WTC11 (cell line): ENCODE results near the gene PDXP. TPM values are rescaled to one million over a fixed set of nuclear protein-coding genes. Genes with fewer than 3 reads are reported as not detected.

Source experiments
- ATAC-seq: fragments of 200-7000 bp; cut with Tn5 transposase; 2 replicates; pipeline ENCODE4 v1.10.0; 2021; ENCODE audit warnings: mild to moderate bottlenecking, moderate library complexity
- CTCF ChIA-PET: fragments of 300-600 bp; sonication (Branson Sonifier 250); formaldehyde crosslinking; loops from one replicate; lab custom pipeline; 2021; ENCODE audit warnings: antibody characterized with exemption; lab: Charles Lee
- POLR2A ChIA-PET: fragments of 350-600 bp; sonication (Branson Sonifier 250); formaldehyde crosslinking; loops from one replicate; lab custom pipeline; 2021; ENCODE audit warnings: antibody characterized with exemption; lab: Charles Lee
- DNase-seq: peaks from one replicate; pipeline ENCODE4 v3.0.0; 2021; ENCODE audit warnings: low spot score
- H3K27ac Mint-ChIP-seq: 2 replicates; pipeline ENCODE4 v1.8.0; 2021; ENCODE audit warnings: mixed read lengths
- H3K27me3 Mint-ChIP-seq: 2 replicates; pipeline ENCODE4 v1.8.0; 2021; ENCODE audit warnings: low read depth, mild to moderate bottlenecking, moderate library complexity, mixed read lengths
- H3K36me3 Mint-ChIP-seq: 2 replicates; pipeline ENCODE4 v1.8.0; 2021; ENCODE audit warnings: mixed read lengths
- H3K4me1 Mint-ChIP-seq: 2 replicates; pipeline ENCODE4 v1.8.0; 2022; ENCODE audit warnings: mixed read lengths
- H3K4me3 Mint-ChIP-seq: 2 replicates; pipeline ENCODE4 v1.8.0; 2021; ENCODE audit warnings: mild to moderate bottlenecking, moderate library complexity, mixed read lengths
- H3K9me3 Mint-ChIP-seq: 2 replicates; pipeline ENCODE4 v1.8.0; 2021; ENCODE audit warnings: mixed read lengths
- ARID4B ChIP-seq: sonication (generic); formaldehyde crosslinking; IDR thresholded peaks from 2 replicates; pipeline ENCODE4 v1.8.0; 2023; ENCODE audit warnings: missing genetic modification reagents, mild to moderate bottlenecking, borderline replicate concordance
- CDX4 ChIP-seq: fragments of 250-450 bp; sonication (Bioruptor Pico); IDR thresholded peaks from 2 replicates; pipeline ENCODE4 v1.9.0; 2021; ENCODE audit warnings: moderate library complexity, mild to moderate bottlenecking, inconsistent platforms, borderline replicate concordance
- ERG ChIP-seq: fragments of 250-450 bp; sonication (Bioruptor Pico); IDR thresholded peaks from 2 replicates; pipeline ENCODE4 v1.8.0; 2021; ENCODE audit warnings: mild to moderate bottlenecking
- ESRRA ChIP-seq: sonication (generic); formaldehyde crosslinking; IDR thresholded peaks from 2 replicates; pipeline ENCODE4 v1.8.1; 2022; ENCODE audit warnings: mild to moderate bottlenecking, missing genetic modification reagents, borderline replicate concordance
- ETV6 ChIP-seq: sonication (generic); formaldehyde crosslinking; IDR thresholded peaks from 2 replicates; pipeline ENCODE4 v1.8.1; 2022; ENCODE audit warnings: mild to moderate bottlenecking, missing genetic modification reagents
- FOXP1 ChIP-seq: sonication (generic); formaldehyde crosslinking; IDR thresholded peaks from 2 replicates; pipeline ENCODE4 v1.8.0; 2022; ENCODE audit warnings: missing genetic modification reagents, mild to moderate bottlenecking, moderate library complexity, borderline replicate concordance
- GTF2I ChIP-seq: fragments of 250-450 bp; sonication (Bioruptor Pico); conservative IDR thresholded peaks from 2 replicates; pipeline ENCODE4 v1.4.0; 2021; ENCODE audit warnings: mild to moderate bottlenecking
- JAZF1 ChIP-seq: fragments of 250-450 bp; sonication (Bioruptor Pico); IDR thresholded peaks from 2 replicates; pipeline ENCODE4 v1.9.0; 2021; ENCODE audit warnings: moderate library complexity, mild to moderate bottlenecking, inconsistent platforms
- NR1H2 ChIP-seq: sonication (generic); formaldehyde crosslinking; IDR thresholded peaks from 2 replicates; pipeline ENCODE4 v1.9.0; 2021; ENCODE audit warnings: mild to moderate bottlenecking, moderate library complexity, missing genetic modification reagents
- SOX15 ChIP-seq: fragments of 250-450 bp; sonication (Bioruptor Pico); IDR thresholded peaks from 2 replicates; pipeline ENCODE4 v1.9.0; 2021; ENCODE audit warnings: mild to moderate bottlenecking
- SP1 ChIP-seq: sonication (generic); formaldehyde crosslinking; conservative IDR thresholded peaks from 2 replicates; pipeline ENCODE4 v1.8.1; 2022; ENCODE audit warnings: missing genetic modification reagents
- TCF7 ChIP-seq: sonication (generic); formaldehyde crosslinking; IDR thresholded peaks from 2 replicates; pipeline ENCODE4 v1.8.0; 2022; ENCODE audit warnings: mild to moderate bottlenecking, low read depth, missing genetic modification reagents, moderate library complexity
- TEAD1 ChIP-seq: sonication (generic); formaldehyde crosslinking; IDR thresholded peaks from 2 replicates; pipeline ENCODE4 v1.8.0; 2022; ENCODE audit warnings: mild to moderate bottlenecking, missing genetic modification reagents
- USF2 ChIP-seq: sonication (generic); formaldehyde crosslinking; IDR thresholded peaks from 2 replicates; pipeline ENCODE4 v1.8.1; 2023; ENCODE audit warnings: mild to moderate bottlenecking, missing genetic modification reagents, moderate library complexity
- ZBTB21 ChIP-seq: sonication (generic); formaldehyde crosslinking; IDR thresholded peaks from 2 replicates; pipeline ENCODE4 v1.8.1; 2023; ENCODE audit warnings: mild to moderate bottlenecking, missing genetic modification reagents, borderline replicate concordance
- ZNF138 ChIP-seq: sonication (generic); formaldehyde crosslinking; conservative IDR thresholded peaks from 2 replicates; pipeline ENCODE4 v1.8.1; 2022; ENCODE audit warnings: mild to moderate bottlenecking, moderate library complexity, missing genetic modification reagents
- ZNF232 ChIP-seq: sonication (generic); formaldehyde crosslinking; IDR thresholded peaks from 2 replicates; pipeline ENCODE4 v1.8.0; 2022; ENCODE audit warnings: mild to moderate bottlenecking, missing genetic modification reagents
- ZNF281 ChIP-seq: sonication (generic); formaldehyde crosslinking; IDR thresholded peaks from 2 replicates; pipeline ENCODE4 v1.8.0; 2023; ENCODE audit warnings: mild to moderate bottlenecking, missing genetic modification reagents
- ZNF317 ChIP-seq: sonication (generic); formaldehyde crosslinking; IDR thresholded peaks from 2 replicates; pipeline ENCODE4 v1.8.1; 2023; ENCODE audit warnings: low read depth, mild to moderate bottlenecking, moderate library complexity, missing genetic modification reagents, borderline replicate concordance
- ZNF396 ChIP-seq: fragments of 250-450 bp; sonication (Bioruptor Pico); IDR thresholded peaks from 2 replicates; pipeline ENCODE4 v1.8.0; 2021; ENCODE audit warnings: mild to moderate bottlenecking, moderate library complexity, borderline replicate concordance
- ZNF671 ChIP-seq: fragments of 250-450 bp; sonication (Bioruptor Pico); IDR thresholded peaks from 2 replicates; pipeline ENCODE4 v1.8.0; 2021; ENCODE audit warnings: mild to moderate bottlenecking
- ZSCAN18 ChIP-seq: fragments of 250-450 bp; sonication (Bioruptor Pico); IDR thresholded peaks from 2 replicates; pipeline ENCODE4 v2.1.2; 2022; ENCODE audit warnings: mild to moderate bottlenecking, moderate library complexity
- total RNA-seq: library from RNA; stranded (reverse); gene quantifications from 3 replicates; pipeline ENCODE4 v1.2.3, GENCODE V29; 2021

The PDXP gene
- total RNA-seq, 1 experiment from 2014 or later = 36.1 TPM

- no peak for TF ChIP-seq ZNF317 (CRISPR knock-in tag)
- no peak for TF ChIP-seq ERG (CRISPR knock-in tag)
- no peak for TF ChIP-seq ETV6 (CRISPR knock-in tag)
- TF ChIP-seq ZNF671 (CRISPR knock-in tag) = no peak
- no peak for TF ChIP-seq SOX15
- no peak for TF ChIP-seq SP1
- no peak for TF ChIP-seq USF2
- TF ChIP-seq TCF7 = no peak
- no peak for TF ChIP-seq FOXP1 (CRISPR knock-in tag)
- TF ChIP-seq NR1H2 (CRISPR knock-in tag) = no peak
Observed at GRCh38 chr22:37626556-37627075, 31.9 kb upstream of the PDXP start (continued).

GRCh38 chr22:37627121-37627520, 31.4 kb upstream of the PDXP start:
- no peak overlapping the region for H3K4me3 Mint-ChIP-seq
- CTCF ChIA-PET = interaction anchor here (0.9 to 11.4 kb wide), 6 partner anchors 9 to 181 kb away, joined by 3 to 152 read pairs (median 7); partner anchors contain the start of genes GCAT and GGA1
- POLR2A ChIA-PET = no interaction called here
- no peak for ATAC-seq
- H3K27me3 Mint-ChIP-seq = no peaks in the 10 kb centered on the region
- TF ChIP-seq ZNF396 (CRISPR knock-in tag) (no peak), TEAD1 (CRISPR knock-in tag) (no peak), ARID4B (CRISPR knock-in tag) (no peak)
- DNase-seq = no peak
- peaks cover 2% of the 10 kb centered on the region; the same call in 1 of the 2 replicates for H3K36me3 Mint-ChIP-seq
- peaks cover 3% of the 10 kb centered on the region for H3K4me1 Mint-ChIP-seq
- H3K9me3 Mint-ChIP-seq = no peaks in the 10 kb centered on the region
- H3K27ac Mint-ChIP-seq = 0 out of 2 replicates have a peak overlapping the region, but pooled peaks have one; percentile 9

- ChIA-PET CTCF (interaction anchor here (0.9 to 11.4 kb wide), 7 partner anchors 9 to 180 kb away, joined by 3 to 152 read pairs (median 5); partner anchors contain the start of genes GCAT and GGA1), POLR2A (no interaction called here)
- Mint-ChIP-seq H3K36me3 (peaks cover 2% of the 10 kb centered on the region; the same call in 1 of the 2 replicates), H3K4me3 (no peak overlapping the region), H3K4me1 (peaks cover 3% of the 10 kb centered on the region), H3K27ac (no peak overlapping the region), H3K27me3 (no peaks in the 10 kb centered on the region), H3K9me3 (no peaks in the 10 kb centered on the region)
- DNase-seq (no peak), ATAC-seq (no peak)
- no peak for TF ChIP-seq ZBTB21 (CRISPR knock-in tag)
- TF ChIP-seq ZSCAN18 (CRISPR knock-in tag) = no peak
- TF ChIP-seq SOX15 = no peak
- no peak for TF ChIP-seq ZNF232
- TF ChIP-seq ZNF138 = no peak
- no peak for TF ChIP-seq ESRRA (CRISPR knock-in tag)
- TF ChIP-seq GTF2I (CRISPR knock-in tag) = no peak
- TF ChIP-seq ZNF281 (CRISPR knock-in tag) = no peak
- no peak for TF ChIP-seq CDX4 (CRISPR knock-in tag)
- no peak for TF ChIP-seq USF2
- TF ChIP-seq JAZF1 (CRISPR knock-in tag) = no peak
Observed at GRCh38 chr22:37627545-37627944, 31.0 kb upstream of the PDXP start.
